ENCODE results near the gene CACNA2D2.

- TF ChIP-seq, protein P1, sequence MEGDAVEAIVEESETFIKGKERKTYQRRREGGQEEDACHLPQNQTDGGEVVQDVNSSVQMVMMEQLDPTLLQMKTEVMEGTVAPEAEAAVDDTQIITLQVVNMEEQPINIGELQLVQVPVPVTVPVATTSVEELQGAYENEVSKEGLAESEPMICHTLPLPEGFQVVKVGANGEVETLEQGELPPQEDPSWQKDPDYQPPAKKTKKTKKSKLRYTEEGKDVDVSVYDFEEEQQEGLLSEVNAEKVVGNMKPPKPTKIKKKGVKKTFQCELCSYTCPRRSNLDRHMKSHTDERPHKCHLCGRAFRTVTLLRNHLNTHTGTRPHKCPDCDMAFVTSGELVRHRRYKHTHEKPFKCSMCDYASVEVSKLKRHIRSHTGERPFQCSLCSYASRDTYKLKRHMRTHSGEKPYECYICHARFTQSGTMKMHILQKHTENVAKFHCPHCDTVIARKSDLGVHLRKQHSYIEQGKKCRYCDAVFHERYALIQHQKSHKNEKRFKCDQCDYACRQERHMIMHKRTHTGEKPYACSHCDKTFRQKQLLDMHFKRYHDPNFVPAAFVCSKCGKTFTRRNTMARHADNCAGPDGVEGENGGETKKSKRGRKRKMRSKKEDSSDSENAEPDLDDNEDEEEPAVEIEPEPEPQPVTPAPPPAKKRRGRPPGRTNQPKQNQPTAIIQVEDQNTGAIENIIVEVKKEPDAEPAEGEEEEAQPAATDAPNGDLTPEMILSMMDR (IDR thresholded peaks at IDR 0.05; ENCODE audit: insufficient read depth, low read length) = no peak
- TF ChIP-seq GABPA (IDR thresholded peaks at IDR 0.05; ENCODE audit: low read depth) = no peak
Observed at GRCh38 chr3:50495609-50496423, 7.6 kb downstream of the CACNA2D2 start.
